GM13976 (cell line): Measurements from ENCODE around the gene ALK.

Experiments used
- DNase-seq: peaks from one replicate; pipeline ENCODE4 v3.0.0; 2012; ENCODE audit warnings: low spot score
- CTCF ChIP-seq: IDR thresholded peaks from 2 replicates; pipeline ENCODE4 v1.5.1; 2012; ENCODE audit warnings: borderline replicate concordance, mild to moderate bottlenecking; ENCODE audit not compliant: insufficient read depth; ENCODE audit errors: extremely low read depth, missing control alignments, control extremely low read depth
- in situ Hi-C: fragments of 300-500 bp; cut with MboI; formaldehyde crosslinking; loops from one replicate; pipeline ENCODE4 v1.12.0; 2022; ENCODE audit warnings: low sequenced_read_pairs, mixed read lengths, inconsistent platforms; ENCODE audit not compliant: unreplicated experiment

Gene ALK

GRCh38 chr2:29921560-29921915, at the start of gene ALK:
Gene ALK (minus strand): TSS chr2:29921586. CDS start chr2:29920659, 927 bp downstream.
- peak; percentile 64 for DNase-seq
- in situ Hi-C loops, result loop anchor here (10.0 kb wide), 1 partner anchor 163 kb away; no protein-coding TSS in a partner anchor
- no peak for TF ChIP-seq CTCF

DNA sequence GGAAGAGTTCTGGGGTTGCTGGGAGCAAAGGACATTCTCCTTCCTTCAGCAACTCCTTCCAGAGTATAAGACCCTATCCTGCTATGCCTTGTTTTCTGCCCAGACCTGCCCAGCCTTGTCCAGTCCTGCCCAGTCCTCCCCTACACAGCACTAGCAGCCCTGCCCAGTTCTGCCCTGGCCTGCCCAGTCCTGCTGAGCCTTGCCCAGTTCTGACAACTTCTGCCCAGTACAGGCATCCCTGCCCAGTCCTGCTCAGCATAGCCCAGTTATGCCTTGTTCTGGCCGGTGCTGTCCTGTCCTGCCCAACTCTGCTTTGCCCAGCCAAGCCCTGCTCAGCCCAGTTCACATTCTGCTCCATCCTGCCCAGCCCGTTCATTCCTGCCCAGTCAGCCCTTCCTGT, 44.9 kb upstream of the ALK start:
- no peak for DNase-seq
- in situ Hi-C loops, result no loop called here
- no peak for TF ChIP-seq CTCF

- TF ChIP-seq CTCF, result no peak
- no peak for DNase-seq
- in situ Hi-C loops, result no loop called here
These were observed 42.7 kb upstream of the ALK start for GRCh38 chr2:29963972-29964570.

DNA sequence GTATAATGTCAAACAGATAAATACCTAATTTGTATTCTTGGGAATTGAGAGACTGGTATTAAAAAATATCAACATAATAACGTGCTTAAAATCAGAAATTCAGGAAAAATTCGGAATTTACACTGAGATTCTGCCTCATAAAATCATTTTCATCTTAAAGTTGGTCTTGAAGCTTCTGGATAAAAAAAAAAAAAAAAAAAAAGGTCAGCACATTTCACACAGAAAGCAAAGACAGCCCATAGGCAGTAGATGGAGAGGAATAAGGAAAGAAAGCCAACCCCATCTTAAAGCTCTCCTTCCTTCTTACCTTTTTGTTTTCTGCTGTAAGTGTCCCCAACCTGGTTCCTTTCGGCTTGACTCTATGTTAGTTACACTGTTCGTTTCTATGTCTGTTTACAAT, 41.5 kb upstream of the ALK start:
- in situ Hi-C loops, result no loop called here
- no peak for TF ChIP-seq CTCF
- DNase-seq, result no peak

DNA sequence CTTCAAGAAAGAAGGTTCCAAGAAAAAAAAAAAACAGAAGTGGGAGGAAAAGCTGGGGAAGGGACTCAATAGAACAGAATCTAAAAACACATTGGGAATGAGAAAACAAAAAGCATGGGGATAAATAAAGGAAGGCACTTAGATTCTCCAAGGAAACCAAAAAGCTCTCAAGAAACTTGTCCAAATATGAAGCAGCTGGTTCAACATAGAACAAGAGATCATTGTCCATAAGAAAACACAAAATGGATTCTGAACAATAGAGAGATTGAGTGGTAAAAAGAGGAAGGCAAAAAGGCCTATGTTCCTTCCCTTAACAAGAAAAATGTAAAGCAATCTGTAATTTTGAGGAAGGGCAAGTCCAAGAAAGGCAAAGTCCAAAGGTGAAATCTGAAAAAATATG, 32.9 kb upstream of the ALK start:
- in situ Hi-C loops, result no loop called here
- no peak for DNase-seq
- no peak for TF ChIP-seq CTCF

GRCh38 chr2:29952973-29953372, 31.6 kb upstream of the ALK start:
- no peak for DNase-seq
- no peak for TF ChIP-seq CTCF
- in situ Hi-C loops, result no loop called here

DNA sequence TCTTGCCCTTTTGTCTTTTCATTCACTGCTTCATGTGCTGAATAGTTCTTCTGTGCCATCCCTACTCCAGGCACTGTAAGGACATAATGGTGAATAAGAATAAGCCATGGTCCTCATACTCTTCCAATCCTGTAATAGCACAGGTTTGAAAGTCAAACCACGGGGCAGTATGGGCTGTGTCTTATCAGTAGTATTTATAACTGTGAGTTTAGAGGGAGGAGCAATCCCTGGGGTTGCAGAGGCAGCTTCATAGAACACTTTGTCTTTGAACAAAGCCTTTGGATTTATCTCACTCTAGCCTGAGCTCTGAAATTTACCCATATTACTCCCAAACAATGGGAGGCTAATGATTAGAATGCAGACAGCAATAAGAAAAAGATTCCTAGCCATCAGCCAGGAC, 30.2 kb upstream of the ALK start:
- no peak for TF ChIP-seq CTCF
- DNase-seq, result no peak
- in situ Hi-C loops, result no loop called here
